Measurements from ENCODE around the gene IL20.
"Not testable (repeated sequence)": the region's sequence is repeated elsewhere in the genome, so short reads cannot be mapped to it uniquely, and the experiment has no call there.

IL20 gene

GRCh38 chr1:206843626-206844025, 21.8 kb upstream of the IL20 start:
- DNase-seq: no peak

- DNase-seq: no peak
Measured at GRCh38 chr1:206846487-206846886, 18.9 kb upstream of the IL20 start.

GRCh38 chr1:206847337-206847834, 18.0 kb upstream of the IL20 start:
- DNase-seq: no peak

- no peak for DNase-seq
Measured at GRCh38 chr1:206847946-206848345, 17.5 kb upstream of the IL20 start.

- DNase-seq: no peak
Measured at GRCh38 chr1:206850401-206850800, 15.0 kb upstream of the IL20 start.

GRCh38 chr1:206851341-206852010, 13.9 kb upstream of the IL20 start:
- peak in 3 of 4 experiments; percentile 43 to 69 (median 65) for DNase-seq

- DNase-seq: not testable (repeated sequence)
Measured at GRCh38 chr1:206852662-206853061, 12.8 kb upstream of the IL20 start.

- not testable (repeated sequence) for DNase-seq
Measured at GRCh38 chr1:206853696-206854095, 11.7 kb upstream of the IL20 start.

GRCh38 chr1:206854401-206855129, 10.9 kb upstream of the IL20 start:
- peak in 3 of 4 experiments; percentile 13 to 24 (median 20) for DNase-seq

GRCh38 chr1:206855859-206856258, 9.6 kb upstream of the IL20 start:
- DNase-seq: peak in 3 of 4 experiments; percentile 36 to 58 (median 57)

- DNase-seq: no peak
Measured at GRCh38 chr1:206856674-206857464, 8.6 kb upstream of the IL20 start.

- peak; percentile 61 to 82 (median 73) for DNase-seq
Measured at GRCh38 chr1:206859082-206859521, 6.3 kb upstream of the IL20 start.

- DNase-seq: no peak
Measured at GRCh38 chr1:206860165-206860564, 5.3 kb upstream of the IL20 start.

- no peak for DNase-seq
Measured at GRCh38 chr1:206863266-206863665, 2.2 kb upstream of the IL20 start.

GRCh38 chr1:206866062-206866461, 639 bp downstream of the IL20 start:
- no peak for DNase-seq

GRCh38 chr1:206867239-206867638, 1.8 kb downstream of the IL20 start:
- no peak for DNase-seq

GRCh38 chr1:206867716-206868115, 2.3 kb downstream of the IL20 start:
- DNase-seq: no peak

GRCh38 chr1:206868264-206868663, 2.8 kb downstream of the IL20 start:
- no peak for DNase-seq

- no peak for DNase-seq
Measured at GRCh38 chr1:206872139-206872538, 6.7 kb downstream of the IL20 start.

GRCh38 chr1:206873603-206874188, 8.3 kb downstream of the IL20 start:
- no peak for DNase-seq

GRCh38 chr1:206875752-206876377, 10.4 kb downstream of the IL20 start:
- no peak for DNase-seq

- no peak for DNase-seq
Measured at GRCh38 chr1:206878456-206878855, 13.0 kb downstream of the IL20 start.
